Cardiac atrium fibroblast (primary cell): ENCODE data around the gene ATP1A2. TPM values are rescaled to one million over a fixed set of nuclear protein-coding genes. Genes with fewer than 3 reads are reported as not detected.

Source experiments
- total RNA-seq: library from RNA; depleted of rRNA; stranded (reverse); fragments of >200 nt; gene quantifications from 2 replicates; pipeline ENCODE4 v1.2.3, GENCODE V29; 2015

ATP1A2 gene
- 1.3 TPM in 1 of 2 replicates, not detected in the other for total RNA-seq

DNA sequence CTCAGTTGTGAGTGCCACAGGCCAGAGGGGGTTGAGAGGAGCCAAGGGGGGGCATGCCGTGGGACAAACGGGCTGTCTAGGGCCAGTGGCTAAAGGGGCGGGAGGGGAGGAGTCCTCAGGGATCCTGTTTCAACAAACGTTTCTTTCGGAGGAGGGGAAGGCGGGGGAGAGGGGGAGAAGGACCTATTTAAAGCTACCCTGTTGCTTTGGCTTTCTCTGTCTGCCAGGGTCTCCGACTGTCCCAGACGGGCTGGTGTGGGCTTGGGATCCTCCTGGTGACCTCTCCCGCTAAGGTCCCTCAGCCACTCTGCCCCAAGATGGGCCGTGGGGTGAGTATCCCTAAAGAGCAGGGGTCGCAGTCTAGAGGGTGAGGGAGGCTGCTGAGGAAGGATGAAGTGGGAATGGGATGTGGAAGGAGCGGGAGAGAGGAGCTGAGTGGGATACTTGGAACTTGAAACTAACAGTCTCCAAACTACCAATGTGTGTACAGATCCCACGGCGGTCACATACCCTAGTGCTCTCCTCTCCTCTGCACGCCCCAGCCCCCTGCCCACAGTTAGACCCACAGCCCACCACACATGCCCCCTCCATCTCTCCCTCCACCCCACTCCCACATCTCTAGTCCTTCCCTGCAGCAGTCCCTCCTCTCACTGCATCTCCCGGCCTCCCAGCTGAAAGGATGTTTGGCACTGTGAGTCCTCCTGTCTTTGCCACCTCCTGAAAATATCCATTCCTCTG lies at the start of gene ATP1A2:
Gene ATP1A2 (plus strand): TSS at position 215 of the 738 bp plus-strand sequence. CDS start 103 bp downstream, at position 318.

DNA sequence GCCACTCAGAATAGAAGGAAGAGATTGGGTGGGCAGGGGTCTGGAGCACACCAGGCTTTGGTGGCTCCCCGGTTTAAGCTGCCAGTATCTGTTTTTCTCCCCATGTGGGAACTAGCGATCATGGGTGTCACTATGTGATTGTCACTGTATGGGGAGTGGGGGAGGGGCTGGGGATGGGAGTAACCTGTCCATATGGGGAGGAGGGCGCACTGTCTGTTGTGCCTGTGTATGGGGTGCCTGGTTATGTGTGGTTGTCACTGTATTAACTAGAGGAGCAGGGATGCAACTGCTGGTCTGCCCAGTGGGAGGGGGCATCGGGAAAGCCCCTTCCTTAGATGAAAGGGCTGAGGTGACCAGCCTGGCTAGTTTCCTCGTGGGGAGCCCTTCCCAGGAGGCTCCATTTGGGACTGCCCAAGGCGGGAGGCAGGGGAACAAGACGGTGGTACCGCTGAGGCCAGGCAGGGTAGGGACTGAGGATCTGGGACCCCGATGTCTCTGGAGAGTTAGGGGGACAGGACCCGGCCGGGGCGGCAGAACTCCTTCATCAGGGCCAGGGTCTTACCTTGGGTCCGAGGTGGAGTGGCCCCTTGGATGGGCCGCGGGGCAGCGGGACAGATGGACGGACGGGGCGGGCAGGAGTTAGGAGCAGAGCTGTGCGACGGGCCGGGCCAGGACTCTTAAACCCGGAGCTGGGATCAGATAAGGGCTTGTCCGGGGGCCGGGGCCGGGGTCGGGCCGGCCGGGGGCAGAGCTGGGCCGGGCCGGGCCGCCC lies 45.9 kb upstream of the ATP1A2 start, which contains the start of gene KCNJ10:
Gene KCNJ10 (minus strand): TSS at position 701 of the 772 bp plus-strand sequence. CDS start 27,628 bp downstream, outside the sequence.

DNA sequence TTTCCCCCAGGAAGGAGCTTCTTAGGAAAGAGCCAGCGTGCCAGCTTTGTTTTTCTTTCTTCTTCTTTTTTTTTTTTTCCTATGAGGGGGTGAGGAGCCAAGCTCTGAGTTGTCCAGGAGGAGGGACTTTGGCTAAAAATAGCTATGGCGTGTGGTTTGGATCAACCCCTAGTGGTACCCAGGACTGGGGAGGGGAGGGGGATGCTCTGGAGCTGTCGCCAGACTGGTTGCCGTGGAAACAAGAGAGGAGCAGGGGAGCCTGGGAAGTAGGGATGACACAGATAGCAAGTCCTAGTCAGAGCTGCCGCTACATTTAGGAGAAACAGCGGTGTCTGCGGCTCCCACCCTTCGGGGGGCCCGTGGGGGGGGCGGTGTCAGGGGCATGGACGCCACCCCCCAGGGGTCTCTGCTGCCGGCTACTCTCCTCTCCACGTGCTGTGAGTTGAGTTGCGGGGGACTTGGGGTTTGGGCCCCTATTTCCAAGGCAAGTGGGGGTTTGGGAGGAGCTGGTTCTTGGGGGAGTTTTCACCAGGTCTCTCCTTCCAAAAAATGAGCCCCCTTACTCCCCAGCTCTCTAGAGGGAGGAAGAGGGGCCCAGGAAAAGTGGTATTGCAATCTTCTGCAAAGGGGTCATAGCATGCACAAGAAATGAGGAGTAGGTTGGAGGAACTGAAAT lies 34.2 kb upstream of the ATP1A2 start, which contains the start of gene KCNJ9:
Gene KCNJ9 (plus strand): TSS at position 278 of the 676 bp plus-strand sequence. CDS start 2,493 bp downstream, outside the sequence.

DNA sequence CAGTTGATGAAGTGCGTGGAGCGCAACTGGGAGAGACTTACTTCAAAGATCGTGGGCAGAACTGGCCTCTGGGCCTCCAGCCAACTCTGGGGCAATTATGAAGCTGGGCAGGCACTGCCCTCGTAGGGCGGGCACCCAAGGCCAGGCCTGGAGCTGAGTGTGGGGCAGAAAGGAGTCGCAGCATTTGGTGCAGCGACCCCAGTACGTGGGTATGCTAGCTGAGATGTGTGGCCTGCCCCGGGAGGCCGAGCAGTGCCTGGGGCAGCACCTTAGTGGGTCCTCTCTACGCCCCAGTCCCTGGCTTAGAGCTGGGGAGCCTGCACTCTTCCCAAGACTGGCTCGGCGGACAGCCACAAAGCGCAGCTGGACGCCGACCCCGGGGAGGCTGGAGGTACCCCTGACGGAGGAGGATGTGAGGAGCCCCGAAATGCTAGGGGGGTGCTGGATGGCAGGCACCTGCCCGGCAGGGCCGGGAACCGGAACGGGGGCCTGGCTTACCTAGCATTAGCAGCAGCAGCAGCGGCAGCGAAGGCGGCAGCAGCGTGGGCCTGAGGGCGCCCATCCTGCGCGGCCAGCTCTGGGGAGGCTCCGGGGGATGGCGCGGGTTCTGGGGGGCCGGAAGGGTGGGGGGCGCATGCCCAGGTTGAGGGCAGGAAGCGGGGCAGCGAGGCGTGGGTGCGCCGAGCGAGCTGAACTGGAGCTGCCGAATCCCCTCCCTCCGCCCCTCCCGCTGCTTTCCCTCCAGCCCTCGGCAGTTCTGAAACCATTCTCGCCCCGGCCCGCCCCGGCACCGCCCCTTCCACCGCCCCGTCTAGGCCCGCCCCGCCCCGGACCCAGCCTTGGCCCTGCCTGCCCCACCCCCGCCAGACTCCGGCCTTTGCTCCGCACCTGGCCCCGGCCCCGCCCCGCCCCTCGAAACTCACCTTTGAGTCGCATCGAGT lies 17.4 kb upstream of the ATP1A2 start, which contains the start of gene IGSF8:
Gene IGSF8 (minus strand): TSS at position 709 of the 941 bp plus-strand sequence. CDS start 147 bp downstream, at position 562.

DNA sequence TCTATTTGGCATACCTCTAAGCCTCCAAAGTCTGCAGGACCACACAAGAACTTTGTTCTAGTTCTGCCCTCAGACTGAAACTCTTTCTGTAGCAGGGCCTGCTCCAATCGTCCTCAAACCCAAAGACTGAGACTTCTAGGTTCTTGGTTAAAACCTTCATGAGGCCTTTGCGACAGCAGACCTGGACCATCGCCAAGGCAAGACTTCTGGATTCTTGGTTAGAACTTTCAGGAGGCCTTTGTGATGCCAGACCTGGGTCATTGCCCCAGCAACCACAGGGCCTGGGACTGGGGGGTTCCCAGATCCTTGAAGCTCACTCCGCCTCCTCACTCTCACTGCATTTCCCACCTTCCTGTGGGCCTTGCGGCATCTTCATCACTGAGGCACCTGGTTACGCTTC lies 35.7 kb downstream of the ATP1A2 start, which contains the start of gene ATP1A4:
Gene ATP1A4 (plus strand): TSS at position 301 of the 400 bp plus-strand sequence. CDS start 438 bp downstream, outside the sequence.

DNA sequence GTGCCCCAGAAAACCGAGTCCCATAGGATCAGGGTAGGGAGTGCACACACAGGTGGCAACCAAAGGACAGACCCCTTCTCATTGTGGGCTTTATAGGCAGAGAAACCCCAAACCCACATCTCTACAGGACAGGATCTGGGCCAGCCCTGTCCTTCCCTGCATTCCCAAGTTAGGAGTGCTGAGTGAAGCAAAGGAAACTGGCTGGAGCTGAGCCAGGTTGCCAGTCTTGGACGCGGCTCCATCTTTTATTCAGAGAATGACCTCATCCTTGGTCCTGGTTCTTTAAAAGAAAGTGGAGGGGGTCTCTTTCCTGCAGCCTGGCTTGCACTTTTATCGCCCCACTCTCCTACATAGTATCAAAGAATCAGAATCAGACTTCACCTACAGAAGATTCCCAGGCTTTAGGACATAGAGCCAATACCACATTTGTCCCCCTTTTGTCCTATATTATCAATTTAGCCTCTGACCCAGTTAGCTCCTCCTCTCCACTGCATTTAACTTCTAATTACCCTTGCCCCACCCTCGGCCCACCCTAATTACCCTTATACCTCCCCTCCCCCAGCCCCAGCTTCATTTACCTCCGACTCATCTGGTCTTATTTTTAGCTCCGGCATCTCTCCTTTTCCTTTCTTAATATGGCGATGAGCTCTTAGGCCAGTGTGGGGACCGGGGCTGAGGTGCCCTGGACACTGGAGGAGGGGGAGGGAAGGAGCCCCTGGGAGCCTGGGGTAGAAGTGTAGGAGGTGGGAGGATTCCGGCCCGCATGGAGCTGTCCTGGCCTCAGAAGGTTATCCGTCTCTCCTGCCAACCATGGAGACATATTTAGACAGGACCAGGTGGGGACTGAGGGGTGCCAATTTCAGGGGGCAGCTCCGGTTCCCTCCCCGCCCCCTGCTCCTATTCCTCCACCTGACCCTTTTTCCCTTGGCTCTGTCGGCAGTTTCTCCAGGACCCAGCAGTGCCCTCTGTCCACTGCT lies 74.4 kb downstream of the ATP1A2 start, which contains the start of gene CASQ1:
Gene CASQ1 (plus strand): TSS at position 927 of the 977 bp plus-strand sequence. CDS start 177 bp downstream, outside the sequence.

Other genes with a start within 250 kb of the ATP1A2 start
- not detected in 2 replicates for gene CFAP45, start 215.6 kb upstream of the ATP1A2 start, total RNA-seq
- 446 and 509 TPM in 2 replicates for gene TAGLN2, start 190.3 kb upstream of the ATP1A2 start, total RNA-seq
- gene IGSF9, start 170.1 kb upstream of the ATP1A2 start, total RNA-seq = 0.16 TPM in 1 of 2 replicates, not detected in the other
- gene SLAMF9, start 161.5 kb upstream of the ATP1A2 start, total RNA-seq = not detected in 2 replicates
- 1.4 and 3.1 TPM in 2 replicates for gene PIGM, start 83.8 kb upstream of the ATP1A2 start, total RNA-seq
- gene KCNJ10, start 45.6 kb upstream of the ATP1A2 start, total RNA-seq = not detected in 2 replicates
- not detected in 2 replicates for gene KCNJ9, start 34.2 kb upstream of the ATP1A2 start, total RNA-seq
- gene IGSF8, start 17.1 kb upstream of the ATP1A2 start, total RNA-seq = 18.1 and 23.2 TPM in 2 replicates
- not detected in 2 replicates for gene ATP1A4, start 35.8 kb downstream of the ATP1A2 start, total RNA-seq
- gene CASQ1, start 74.8 kb downstream of the ATP1A2 start, total RNA-seq = not detected in 2 replicates
- gene PEA15, start 89.6 kb downstream of the ATP1A2 start, total RNA-seq = 75.5 and 135 TPM in 2 replicates
- 36.3 and 47.3 TPM in 2 replicates for gene DCAF8, start 146.8 kb downstream of the ATP1A2 start, total RNA-seq
- 39.0 and 41.8 TPM in 2 replicates for gene PEX19, start 169.4 kb downstream of the ATP1A2 start, total RNA-seq
- 203 and 248 TPM in 2 replicates for gene COPA, start 227.5 kb downstream of the ATP1A2 start, total RNA-seq
- 105 and 123 TPM in 2 replicates for gene NCSTN, start 227.6 kb downstream of the ATP1A2 start, total RNA-seq